Measurements from ENCODE around the gene NDUFA12.

DNA sequence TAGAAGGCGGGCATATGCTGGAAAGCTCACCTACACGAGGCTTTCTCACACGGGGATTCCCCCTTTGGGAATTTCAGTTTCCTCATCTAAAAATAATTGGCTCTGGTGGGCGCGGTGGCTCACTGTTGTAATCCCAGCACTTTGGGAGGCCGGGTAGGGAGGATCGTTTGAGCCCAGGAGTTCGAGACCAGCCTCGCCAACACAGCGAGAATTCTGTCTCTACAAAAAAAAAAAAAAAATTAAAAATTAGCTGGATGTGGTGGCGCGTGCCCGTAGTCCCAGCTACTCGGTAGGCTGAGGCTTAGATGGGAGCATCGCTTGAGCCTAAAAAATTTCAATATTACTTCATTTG lies 400 bp upstream of the NDUFA12 start:
- TF ChIP-seq, protein P1, sequence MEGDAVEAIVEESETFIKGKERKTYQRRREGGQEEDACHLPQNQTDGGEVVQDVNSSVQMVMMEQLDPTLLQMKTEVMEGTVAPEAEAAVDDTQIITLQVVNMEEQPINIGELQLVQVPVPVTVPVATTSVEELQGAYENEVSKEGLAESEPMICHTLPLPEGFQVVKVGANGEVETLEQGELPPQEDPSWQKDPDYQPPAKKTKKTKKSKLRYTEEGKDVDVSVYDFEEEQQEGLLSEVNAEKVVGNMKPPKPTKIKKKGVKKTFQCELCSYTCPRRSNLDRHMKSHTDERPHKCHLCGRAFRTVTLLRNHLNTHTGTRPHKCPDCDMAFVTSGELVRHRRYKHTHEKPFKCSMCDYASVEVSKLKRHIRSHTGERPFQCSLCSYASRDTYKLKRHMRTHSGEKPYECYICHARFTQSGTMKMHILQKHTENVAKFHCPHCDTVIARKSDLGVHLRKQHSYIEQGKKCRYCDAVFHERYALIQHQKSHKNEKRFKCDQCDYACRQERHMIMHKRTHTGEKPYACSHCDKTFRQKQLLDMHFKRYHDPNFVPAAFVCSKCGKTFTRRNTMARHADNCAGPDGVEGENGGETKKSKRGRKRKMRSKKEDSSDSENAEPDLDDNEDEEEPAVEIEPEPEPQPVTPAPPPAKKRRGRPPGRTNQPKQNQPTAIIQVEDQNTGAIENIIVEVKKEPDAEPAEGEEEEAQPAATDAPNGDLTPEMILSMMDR (IDR thresholded peaks at IDR 0.05): no peak
- TF ChIP-seq ZFX (IDR thresholded peaks at IDR 0.05; ENCODE audit: borderline replicate concordance): no peak
